HCT116 (cell line): ENCODE results near the gene B3GNT4.

Experiments used
- CEBPB ChIP-seq: IDR thresholded peaks from 2 replicates; pipeline ENCODE4 v1.6.1; 2012; ENCODE audit warnings: low read depth
- CTCF ChIP-seq, 3 experiments: fragments of 200-600 bp in 1 of 3; sonication (generic) in 1 of 3; IDR thresholded peaks in 2 of 3; conservative IDR thresholded peaks in 1 of 3; 2 replicates each; pipeline ENCODE4 v1.5.1; 2012 to 2017; ENCODE audit warnings: low read depth in 2 of 3, low read length in 2 of 3, antibody characterized with exemption in 1 of 3, borderline replicate concordance in 1 of 3, control low read depth in 1 of 3, mild to moderate bottlenecking in 1 of 3, mixed read lengths in 1 of 3, mixed run types in 1 of 3, moderate library complexity in 1 of 3; ENCODE audit not compliant: insufficient read depth in 1 of 3
- EGR1 ChIP-seq: IDR thresholded peaks from 2 replicates; pipeline ENCODE4 v1.6.1; 2012; ENCODE audit warnings: low read depth
- EZH2 ChIP-seq: fragments of 200-600 bp; sonication (generic); IDR thresholded peaks from 2 replicates; pipeline ENCODE4 v1.6.1; 2017; ENCODE audit warnings: antibody characterized with exemption, mixed run types
- POLR2A ChIP-seq: IDR thresholded peaks from 2 replicates; pipeline ENCODE4 v1.7.0; 2011; ENCODE audit warnings: borderline replicate concordance; ENCODE audit not compliant: insufficient read depth, insufficient read length; ENCODE audit errors: extremely low read depth
- POLR2AphosphoS5 ChIP-seq: IDR thresholded peaks from 2 replicates; pipeline ENCODE4 v1.6.1; 2011; ENCODE audit warnings: mild to moderate bottlenecking, low read depth, low read length, moderate library complexity
- SRF ChIP-seq: IDR thresholded peaks from 2 replicates; pipeline ENCODE4 v1.6.1; 2012; ENCODE audit warnings: low read depth
- TCF7L2 ChIP-seq: IDR thresholded peaks from 2 replicates; pipeline ENCODE4 v1.7.0; 2011; ENCODE audit warnings: borderline replicate concordance, inconsistent platforms; ENCODE audit not compliant: insufficient read depth, insufficient read length; ENCODE audit errors: extremely low read depth
- ZNF274 ChIP-seq: fragments of 200-500 bp; sonication (Bioruptor generic); IDR thresholded peaks from 2 replicates; pipeline ENCODE4 v1.6.1; 2014; ENCODE audit warnings: mild to moderate bottlenecking, low read depth, low read length, inconsistent platforms
- TF ChIP-seq, protein P1 (sequence below): IDR thresholded peaks from 2 replicates; pipeline ENCODE4 v1.6.1; 2012; ENCODE audit warnings: low read depth

- TF ChIP-seq EGR1 (no peak), CTCF (IDR thresholded peaks at IDR 0.05 in 2 of 3, conservative IDR thresholded peaks at IDR 0.05 in 1 of 3; ENCODE audit: borderline replicate concordance in 1 of 3, insufficient read depth in 1 of 3, low read depth in 2 of 3, low read length in 2 of 3) (no peak), POLR2A (no peak), EZH2 (no peak), CEBPB (no peak), SRF (no peak), POLR2AphosphoS5 (no peak), TCF7L2 (no peak), ZNF274 (no peak)
- TF ChIP-seq, protein P1, sequence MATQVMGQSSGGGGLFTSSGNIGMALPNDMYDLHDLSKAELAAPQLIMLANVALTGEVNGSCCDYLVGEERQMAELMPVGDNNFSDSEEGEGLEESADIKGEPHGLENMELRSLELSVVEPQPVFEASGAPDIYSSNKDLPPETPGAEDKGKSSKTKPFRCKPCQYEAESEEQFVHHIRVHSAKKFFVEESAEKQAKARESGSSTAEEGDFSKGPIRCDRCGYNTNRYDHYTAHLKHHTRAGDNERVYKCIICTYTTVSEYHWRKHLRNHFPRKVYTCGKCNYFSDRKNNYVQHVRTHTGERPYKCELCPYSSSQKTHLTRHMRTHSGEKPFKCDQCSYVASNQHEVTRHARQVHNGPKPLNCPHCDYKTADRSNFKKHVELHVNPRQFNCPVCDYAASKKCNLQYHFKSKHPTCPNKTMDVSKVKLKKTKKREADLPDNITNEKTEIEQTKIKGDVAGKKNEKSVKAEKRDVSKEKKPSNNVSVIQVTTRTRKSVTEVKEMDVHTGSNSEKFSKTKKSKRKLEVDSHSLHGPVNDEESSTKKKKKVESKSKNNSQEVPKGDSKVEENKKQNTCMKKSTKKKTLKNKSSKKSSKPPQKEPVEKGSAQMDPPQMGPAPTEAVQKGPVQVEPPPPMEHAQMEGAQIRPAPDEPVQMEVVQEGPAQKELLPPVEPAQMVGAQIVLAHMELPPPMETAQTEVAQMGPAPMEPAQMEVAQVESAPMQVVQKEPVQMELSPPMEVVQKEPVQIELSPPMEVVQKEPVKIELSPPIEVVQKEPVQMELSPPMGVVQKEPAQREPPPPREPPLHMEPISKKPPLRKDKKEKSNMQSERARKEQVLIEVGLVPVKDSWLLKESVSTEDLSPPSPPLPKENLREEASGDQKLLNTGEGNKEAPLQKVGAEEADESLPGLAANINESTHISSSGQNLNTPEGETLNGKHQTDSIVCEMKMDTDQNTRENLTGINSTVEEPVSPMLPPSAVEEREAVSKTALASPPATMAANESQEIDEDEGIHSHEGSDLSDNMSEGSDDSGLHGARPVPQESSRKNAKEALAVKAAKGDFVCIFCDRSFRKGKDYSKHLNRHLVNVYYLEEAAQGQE, result no peak
These were observed 29.2 kb downstream of the B3GNT4 start for GRCh38 chr12:122232691-122233090.
